Measurements from ENCODE around the gene MRPL52.
"Not testable (repeated sequence)": the region's sequence is repeated elsewhere in the genome, so short reads cannot be mapped to it uniquely, and the experiment has no call there.

The MRPL52 gene
- total RNA-seq: 6.7 to 68.3 (median 29.5) reads per million in 9 experiments

- H3K27ac Mint-ChIP-seq: peak within 1 kb of the TSS; percentile 84 to 93
- peaks cover 34% of the 10 kb centered on the region for H3K36me3 Mint-ChIP-seq (ENCODE audit: insufficient read depth)
- ATAC-seq (replicated peaks) (peak; percentile 96), DNase-seq (peak; percentile 81 to 83 (median 82))
- peaks cover 7 to 11% of the 10 kb centered on the region in 2 donors for H3K27me3 Mint-ChIP-seq
- H3K9me3 Mint-ChIP-seq: no peaks in the 10 kb centered on the region
- H3K4me3 Mint-ChIP-seq: peak within 1 kb of the TSS; percentile 90 to 93
- peaks cover 13 to 15% of the 10 kb centered on the region in 2 donors for H3K4me1 Mint-ChIP-seq (ENCODE audit: low read depth in 2 of 2)
Measured at GRCh38 chr14:22829661-22830442, at the start of gene MRPL52. Gene MRPL52, plus strand, starts transcription at chr14:22829887. Its CDS starts 26 bp downstream, at chr14:22829913.

DNA sequence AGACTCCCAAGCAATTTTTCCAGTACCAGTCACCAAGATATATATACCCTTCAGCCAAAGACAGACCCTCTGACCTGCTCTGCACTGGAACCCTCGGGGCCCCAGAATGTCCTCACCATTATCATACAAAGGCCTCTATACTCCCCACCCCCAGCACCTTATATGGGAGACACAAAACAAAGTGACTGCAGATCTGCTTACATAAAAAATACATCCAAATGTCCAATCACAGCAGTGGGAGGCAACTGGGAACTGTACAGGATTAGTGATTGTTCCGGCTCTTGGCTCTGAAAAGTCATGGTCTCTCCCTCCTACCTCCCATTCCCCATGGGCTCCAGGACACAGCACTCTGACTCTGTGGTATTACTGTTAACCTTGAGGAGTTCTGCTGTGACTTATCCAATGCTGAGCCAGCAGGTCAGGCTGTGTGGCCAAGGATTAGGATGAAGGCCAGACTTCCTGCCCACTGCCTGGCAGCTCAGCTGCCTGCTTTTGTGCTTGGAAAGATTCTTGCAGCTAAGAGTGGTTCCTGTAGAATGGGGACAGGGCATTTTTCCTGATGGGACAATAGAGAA is 49.5 kb upstream of the MRPL52 start:
- ATAC-seq (replicated peaks): no peak
- no peaks in the 10 kb centered on the region for H3K4me1 Mint-ChIP-seq (ENCODE audit: low read depth in 2 of 2)
- DNase-seq: no peak
- no peaks in the 10 kb centered on the region for H3K9me3 Mint-ChIP-seq
- H3K27me3 Mint-ChIP-seq: peaks cover 0 to 5% of the 10 kb centered on the region in 2 donors
- H3K36me3 Mint-ChIP-seq (ENCODE audit: insufficient read depth): peaks cover 6% of the 10 kb centered on the region
- H3K4me3 Mint-ChIP-seq: no peak overlapping the region
- H3K27ac Mint-ChIP-seq: no peak overlapping the region

DNA sequence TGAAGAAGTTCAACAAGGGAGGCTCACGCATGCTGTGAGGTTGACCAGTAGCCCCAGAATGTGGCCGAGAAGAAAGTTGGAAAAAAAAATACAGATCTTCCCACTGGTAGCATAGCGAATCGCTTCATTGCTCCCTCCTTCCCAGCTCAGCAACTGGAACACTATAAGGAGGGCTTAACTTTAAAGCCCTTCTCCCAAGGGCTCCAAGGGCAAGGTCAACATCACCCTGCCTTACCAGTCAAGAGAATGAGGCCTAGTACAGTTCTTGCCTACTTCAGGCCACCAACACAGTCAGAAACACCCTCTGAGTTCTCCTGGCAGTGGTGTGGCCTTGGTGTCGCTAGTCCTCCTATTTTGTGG is 48.8 kb upstream of the MRPL52 start:
- H3K27me3 Mint-ChIP-seq: peaks cover 0 to 9% of the 10 kb centered on the region in 2 donors
- H3K27ac Mint-ChIP-seq: no peak overlapping the region
- H3K9me3 Mint-ChIP-seq: no peaks in the 10 kb centered on the region

GRCh38 chr14:22781301-22781991 is 48.2 kb upstream of the MRPL52 start:
- Mint-ChIP-seq H3K9me3 (no peaks in the 10 kb centered on the region), H3K36me3 (ENCODE audit: insufficient read depth) (peaks cover 6% of the 10 kb centered on the region), H3K27ac (no peak overlapping the region), H3K4me1 (ENCODE audit: low read depth in 2 of 2) (no peaks in the 10 kb centered on the region), H3K27me3 (peaks cover 0 to 12% of the 10 kb centered on the region in 2 donors), H3K4me3 (no peak overlapping the region)
- no peak for DNase-seq
- ATAC-seq (replicated peaks): no peak

More for the DNA sequence above, 48.8 kb upstream of the MRPL52 start:
- Mint-ChIP-seq H3K4me3 (no peak overlapping the region), H3K36me3 (ENCODE audit: insufficient read depth) (peaks cover 6% of the 10 kb centered on the region), H3K4me1 (ENCODE audit: low read depth in 2 of 2) (no peaks in the 10 kb centered on the region)
- no peak for ATAC-seq (replicated peaks)
- no peak for DNase-seq

GRCh38 chr14:22786685-22787084 is 43.0 kb upstream of the MRPL52 start:
- Mint-ChIP-seq H3K27ac (no peak overlapping the region), H3K36me3 (ENCODE audit: insufficient read depth) (no peaks in the 10 kb centered on the region), H3K27me3 (peaks cover 0 to 17% of the 10 kb centered on the region in 2 donors), H3K9me3 (no peaks in the 10 kb centered on the region), H3K4me1 (ENCODE audit: low read depth in 2 of 2) (no peaks in the 10 kb centered on the region), H3K4me3 (no peak overlapping the region)
- DNase-seq (no peak), ATAC-seq (replicated peaks) (no peak)

DNA sequence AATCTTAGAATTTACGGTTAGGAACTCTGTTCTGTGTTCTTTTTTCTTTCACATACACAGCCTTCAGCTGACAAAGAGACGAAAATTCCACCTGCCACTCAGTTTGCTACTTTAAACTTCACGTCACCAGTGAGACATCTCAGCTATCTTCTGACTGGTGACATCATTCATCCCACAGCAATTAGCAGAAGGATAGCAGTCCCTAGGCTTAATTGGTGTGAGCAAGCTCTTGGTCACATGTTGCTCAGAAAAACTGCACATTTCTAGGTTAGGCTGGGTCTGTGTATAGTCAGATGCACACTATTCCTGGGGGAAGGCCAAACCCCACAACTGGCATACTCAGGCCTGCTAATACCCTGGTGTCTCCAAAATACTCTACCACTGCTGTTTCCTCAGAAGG is 38.4 kb upstream of the MRPL52 start:
- no peak for ATAC-seq (replicated peaks)
- no peak overlapping the region for H3K4me3 Mint-ChIP-seq
- H3K27ac Mint-ChIP-seq: no peak overlapping the region
- DNase-seq: no peak
- no peaks in the 10 kb centered on the region for H3K9me3 Mint-ChIP-seq
- H3K36me3 Mint-ChIP-seq (ENCODE audit: insufficient read depth): no peaks in the 10 kb centered on the region
- peaks cover 30 to 33% of the 10 kb centered on the region in 2 donors for H3K27me3 Mint-ChIP-seq
- H3K4me1 Mint-ChIP-seq (ENCODE audit: low read depth in 2 of 2): no peaks in the 10 kb centered on the region

- ATAC-seq (replicated peaks) (no peak), DNase-seq (no peak)
- Mint-ChIP-seq H3K27me3 (peaks cover 35 to 37% of the 10 kb centered on the region in 2 donors), H3K27ac (no peak overlapping the region), H3K36me3 (ENCODE audit: insufficient read depth) (no peaks in the 10 kb centered on the region), H3K4me1 (ENCODE audit: low read depth in 2 of 2) (no peaks in the 10 kb centered on the region), H3K4me3 (no peak overlapping the region), H3K9me3 (no peaks in the 10 kb centered on the region)
Measured at GRCh38 chr14:22792158-22792557, 37.5 kb upstream of the MRPL52 start.

GRCh38 chr14:22793550-22793949 is 36.1 kb upstream of the MRPL52 start:
- not testable (repeated sequence) for H3K9me3 Mint-ChIP-seq; H3K27ac Mint-ChIP-seq; ATAC-seq (replicated peaks); DNase-seq; H3K4me1 Mint-ChIP-seq (ENCODE audit: low read depth in 2 of 2); H3K36me3 Mint-ChIP-seq (ENCODE audit: insufficient read depth); H3K4me3 Mint-ChIP-seq
- H3K27me3 Mint-ChIP-seq: peaks cover 49 to 51% of the 10 kb centered on the region in 2 donors

GRCh38 chr14:22793976-22794375 is 35.7 kb upstream of the MRPL52 start:
- no peak overlapping the region for H3K27ac Mint-ChIP-seq
- ATAC-seq (replicated peaks): no peak
- no peaks in the 10 kb centered on the region for H3K9me3 Mint-ChIP-seq
- H3K4me1 Mint-ChIP-seq (ENCODE audit: low read depth in 2 of 2): no peaks in the 10 kb centered on the region
- H3K4me3 Mint-ChIP-seq: no peak overlapping the region
- H3K36me3 Mint-ChIP-seq (ENCODE audit: insufficient read depth): no peaks in the 10 kb centered on the region
- peaks cover 53 to 56% of the 10 kb centered on the region in 2 donors for H3K27me3 Mint-ChIP-seq
- DNase-seq: no peak

DNA sequence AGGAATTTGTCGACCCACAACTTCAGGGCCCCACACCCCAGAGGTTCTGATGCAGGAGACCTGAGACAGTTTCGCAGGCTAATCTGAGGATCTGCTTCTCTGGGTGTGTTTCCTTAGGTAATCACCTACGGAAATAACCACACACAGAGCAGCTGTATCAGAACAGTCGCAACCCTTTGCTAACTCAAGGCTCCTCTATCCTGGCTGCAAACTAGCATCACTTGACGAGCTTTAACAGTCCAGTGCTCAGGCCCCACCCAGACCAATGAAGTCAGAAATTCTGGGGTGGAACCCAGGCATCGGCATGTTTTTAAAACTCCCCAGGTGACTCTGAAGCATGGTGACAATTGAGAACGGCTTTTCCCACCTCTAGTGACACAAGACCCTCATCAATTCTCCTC is 35.1 kb upstream of the MRPL52 start:
- peaks cover 58 to 61% of the 10 kb centered on the region in 2 donors for H3K27me3 Mint-ChIP-seq
- H3K4me1 Mint-ChIP-seq (ENCODE audit: low read depth in 2 of 2): no peaks in the 10 kb centered on the region
- no peak overlapping the region for H3K4me3 Mint-ChIP-seq
- DNase-seq: no peak
- no peaks in the 10 kb centered on the region for H3K9me3 Mint-ChIP-seq
- no peak overlapping the region for H3K27ac Mint-ChIP-seq
- no peaks in the 10 kb centered on the region for H3K36me3 Mint-ChIP-seq (ENCODE audit: insufficient read depth)
- no peak for ATAC-seq (replicated peaks)

GRCh38 chr14:22796087-22796707 is 33.5 kb upstream of the MRPL52 start:
- H3K36me3 Mint-ChIP-seq (ENCODE audit: insufficient read depth): no peaks in the 10 kb centered on the region
- peaks cover 75% of the 10 kb centered on the region in 2 donors for H3K27me3 Mint-ChIP-seq
- no peak for DNase-seq
- H3K4me1 Mint-ChIP-seq (ENCODE audit: low read depth in 2 of 2): no peaks in the 10 kb centered on the region
- no peak overlapping the region for H3K27ac Mint-ChIP-seq
- no peak for ATAC-seq (replicated peaks)
- H3K4me3 Mint-ChIP-seq: no peak overlapping the region
- H3K9me3 Mint-ChIP-seq: no peaks in the 10 kb centered on the region

- no peak overlapping the region for H3K27ac Mint-ChIP-seq
- H3K4me1 Mint-ChIP-seq (ENCODE audit: low read depth in 2 of 2): no peaks in the 10 kb centered on the region
- H3K9me3 Mint-ChIP-seq: no peaks in the 10 kb centered on the region
- DNase-seq: no peak
- no peak for ATAC-seq (replicated peaks)
- no peaks in the 10 kb centered on the region for H3K36me3 Mint-ChIP-seq (ENCODE audit: insufficient read depth)
- no peak overlapping the region for H3K4me3 Mint-ChIP-seq
- peaks cover 85% of the 10 kb centered on the region in 2 donors for H3K27me3 Mint-ChIP-seq
Measured at GRCh38 chr14:22797017-22797917, 32.4 kb upstream of the MRPL52 start.

GRCh38 chr14:22798528-22798927 is 31.2 kb upstream of the MRPL52 start:
- no peaks in the 10 kb centered on the region for H3K9me3 Mint-ChIP-seq
- H3K27ac Mint-ChIP-seq: no peak overlapping the region
- H3K36me3 Mint-ChIP-seq (ENCODE audit: insufficient read depth): no peaks in the 10 kb centered on the region
- no peaks in the 10 kb centered on the region for H3K4me1 Mint-ChIP-seq (ENCODE audit: low read depth in 2 of 2)
- DNase-seq (no peak), ATAC-seq (replicated peaks) (no peak)
- H3K4me3 Mint-ChIP-seq: no peak overlapping the region
- H3K27me3 Mint-ChIP-seq: peaks cover 92 to 98% of the 10 kb centered on the region in 2 donors
